CD4-positive, alpha-beta T cell treated with Interleukin-15 for 1 hour (primary cell): ENCODE measurements around the gene SRP14.
A peak's percentile ranks its signal among the peaks of the same experiment; 100 is the strongest.
"Not testable (repeated sequence)": the region's sequence is repeated elsewhere in the genome, so short reads cannot be mapped to it uniquely, and the experiment has no call there.

ENCODE experiments used
- DNase-seq: peaks from one replicate; pipeline ENCODE4 v3.0.0-alpha.2; 2020

Gene SRP14

GRCh38 chr15:40048926-40049475 lies 10.0 kb upstream of the SRP14 start:
- no peak for DNase-seq

GRCh38 chr15:40048211-40048792 lies 9.3 kb upstream of the SRP14 start:
- DNase-seq, result peak; percentile 49

- peak; percentile 81 for DNase-seq
Observed at GRCh38 chr15:40047415-40048210, 8.6 kb upstream of the SRP14 start.

DNA sequence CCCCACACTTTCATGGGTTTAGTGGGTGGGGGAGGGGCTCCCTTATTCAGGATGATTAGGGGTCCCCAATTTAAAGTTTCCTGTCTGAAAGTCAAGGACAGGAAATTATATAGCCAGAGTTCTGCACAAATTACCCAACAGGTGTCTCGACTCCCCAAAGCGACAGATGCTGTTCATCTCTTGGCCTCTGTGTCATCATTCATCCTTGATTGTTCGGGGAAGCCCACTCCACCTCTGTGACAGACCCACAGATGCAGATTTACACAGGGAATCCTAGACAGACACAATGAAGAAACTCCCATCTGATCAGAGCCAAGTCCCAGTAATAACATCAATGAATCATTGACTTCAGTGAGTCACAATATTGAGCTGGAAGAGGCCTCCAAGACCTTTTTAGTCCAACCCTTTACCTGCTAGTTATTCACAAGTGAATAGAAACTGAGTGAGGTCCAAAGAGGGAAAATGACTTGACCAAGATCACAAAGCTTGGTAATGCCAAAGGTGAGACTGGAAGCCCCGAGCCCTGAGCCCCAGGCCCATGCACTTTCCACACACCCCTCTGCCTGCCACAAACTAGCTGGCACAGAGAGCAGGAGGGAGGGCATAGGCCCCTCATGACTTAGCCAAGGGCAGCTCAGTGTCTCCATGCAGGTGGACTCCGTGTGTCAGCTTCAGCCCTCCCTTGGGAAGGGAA lies 7.9 kb upstream of the SRP14 start:
- DNase-seq, result no peak

- DNase-seq, result no peak
Observed at GRCh38 chr15:40045572-40046217, 6.7 kb upstream of the SRP14 start.

DNA sequence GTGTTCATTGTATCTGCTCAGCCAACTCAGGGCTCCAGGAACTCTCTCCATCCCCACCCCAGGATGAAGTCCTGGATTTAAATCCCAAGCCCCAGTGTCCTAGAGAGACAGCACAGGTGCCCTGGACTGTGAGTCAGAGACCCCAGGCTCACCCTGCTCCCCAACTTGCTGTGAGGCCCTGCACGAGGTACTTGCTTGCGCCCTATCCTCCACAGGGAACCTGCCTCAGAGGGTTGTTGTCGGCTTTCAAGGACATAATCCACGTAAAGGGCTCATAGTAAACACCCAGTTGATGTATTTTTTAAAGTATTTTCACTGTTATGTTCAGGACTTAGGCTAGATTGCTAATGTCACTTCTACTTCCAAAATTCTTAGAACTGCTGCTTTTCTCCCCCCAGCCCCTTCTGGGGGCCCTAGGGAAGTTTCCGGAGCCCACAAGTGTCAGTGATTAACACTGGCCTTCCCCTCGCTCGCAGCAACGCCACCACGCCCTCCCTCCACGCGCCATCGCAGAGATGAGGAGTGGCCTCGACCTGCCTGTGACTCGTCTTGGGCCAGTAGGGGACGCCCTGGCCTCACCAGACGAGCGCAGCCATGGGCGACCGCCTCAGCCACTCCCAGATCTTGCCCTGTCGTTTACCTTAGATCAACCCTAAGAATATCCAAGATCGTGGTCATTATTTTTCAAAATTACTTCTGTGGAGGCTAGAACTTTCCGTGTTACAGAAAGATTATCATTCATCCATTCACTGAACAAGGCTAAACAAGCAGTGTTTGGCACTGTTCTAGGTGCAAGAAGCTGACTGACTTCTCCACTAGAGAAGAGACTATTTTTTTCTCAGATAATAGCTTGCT lies 6.0 kb upstream of the SRP14 start:
- peak; percentile 89 for DNase-seq

GRCh38 chr15:40043927-40044716 lies 5.1 kb upstream of the SRP14 start:
- no peak for DNase-seq

DNA sequence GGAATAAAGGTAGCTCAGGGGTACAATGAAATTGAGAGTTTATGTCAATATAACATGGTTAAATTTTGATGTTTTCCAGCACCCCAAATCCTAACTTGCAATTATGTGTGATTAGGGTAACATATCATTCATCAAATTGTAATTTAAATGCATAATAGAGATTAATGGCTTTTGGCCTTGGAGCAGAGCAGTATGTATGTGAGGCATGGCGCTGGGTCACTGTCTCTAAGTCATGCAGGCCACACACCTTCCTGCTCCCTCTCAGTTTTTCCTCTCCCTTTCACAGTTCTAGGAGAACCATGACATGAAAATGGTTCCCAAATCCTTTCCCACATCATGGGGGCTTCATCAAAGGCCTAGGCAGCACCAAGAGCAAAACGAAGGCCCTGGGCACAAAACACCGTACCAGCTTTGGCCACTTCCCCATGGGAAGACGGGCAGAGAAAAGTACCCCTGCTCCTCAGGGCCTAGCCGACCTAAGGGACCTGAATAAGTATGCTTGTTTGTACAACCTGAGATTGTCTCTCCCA lies 3.9 kb upstream of the SRP14 start:
- no peak for DNase-seq

GRCh38 chr15:40040770-40041169 lies 1.8 kb upstream of the SRP14 start:
- DNase-seq, result no peak

DNA sequence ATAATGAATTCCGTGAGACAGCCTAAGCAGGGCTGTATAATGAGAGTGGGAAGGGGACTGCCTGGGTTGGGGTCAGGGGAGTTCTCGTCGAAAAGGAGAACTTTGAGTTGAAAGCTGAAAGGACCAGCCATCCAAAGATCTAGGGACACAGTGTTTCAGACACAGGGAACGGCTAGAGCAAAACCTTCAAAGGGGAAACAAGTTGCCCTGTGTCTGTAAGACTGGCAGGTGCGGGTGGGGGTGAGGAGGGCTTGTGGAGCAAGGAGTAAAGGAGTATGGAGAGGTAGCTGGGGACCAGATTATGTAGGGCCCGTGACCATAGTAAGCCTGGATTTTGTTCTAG lies 1.3 kb upstream of the SRP14 start:
- no peak for DNase-seq

- no peak for DNase-seq
Observed at GRCh38 chr15:40038275-40038637, 725 bp downstream of the SRP14 start.

- no peak for DNase-seq
Observed at GRCh38 chr15:40037721-40038120, 1.3 kb downstream of the SRP14 start.

DNA sequence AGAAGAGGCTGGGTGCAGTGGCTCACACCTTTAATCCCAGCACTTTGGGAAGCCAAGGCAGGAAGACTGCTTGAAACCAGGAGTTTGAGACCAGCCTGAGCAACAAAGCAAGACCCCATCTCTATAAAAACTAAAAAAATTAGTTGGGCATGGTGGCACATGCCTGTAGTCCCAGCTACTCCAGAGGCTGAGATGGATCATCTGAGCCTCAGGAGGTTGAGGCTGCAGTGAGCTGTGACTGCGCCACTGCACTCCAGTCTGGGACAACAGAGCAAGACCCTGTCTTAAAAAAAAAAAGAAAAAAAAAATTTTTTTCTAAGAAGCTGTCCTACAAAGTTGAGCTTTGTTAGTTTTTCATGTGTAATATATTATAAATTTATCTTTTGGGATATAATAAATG lies 3.8 kb downstream of the SRP14 start:
- not testable (repeated sequence) for DNase-seq

- DNase-seq, result no peak
Observed at GRCh38 chr15:40034186-40034946, 4.6 kb downstream of the SRP14 start.

DNA sequence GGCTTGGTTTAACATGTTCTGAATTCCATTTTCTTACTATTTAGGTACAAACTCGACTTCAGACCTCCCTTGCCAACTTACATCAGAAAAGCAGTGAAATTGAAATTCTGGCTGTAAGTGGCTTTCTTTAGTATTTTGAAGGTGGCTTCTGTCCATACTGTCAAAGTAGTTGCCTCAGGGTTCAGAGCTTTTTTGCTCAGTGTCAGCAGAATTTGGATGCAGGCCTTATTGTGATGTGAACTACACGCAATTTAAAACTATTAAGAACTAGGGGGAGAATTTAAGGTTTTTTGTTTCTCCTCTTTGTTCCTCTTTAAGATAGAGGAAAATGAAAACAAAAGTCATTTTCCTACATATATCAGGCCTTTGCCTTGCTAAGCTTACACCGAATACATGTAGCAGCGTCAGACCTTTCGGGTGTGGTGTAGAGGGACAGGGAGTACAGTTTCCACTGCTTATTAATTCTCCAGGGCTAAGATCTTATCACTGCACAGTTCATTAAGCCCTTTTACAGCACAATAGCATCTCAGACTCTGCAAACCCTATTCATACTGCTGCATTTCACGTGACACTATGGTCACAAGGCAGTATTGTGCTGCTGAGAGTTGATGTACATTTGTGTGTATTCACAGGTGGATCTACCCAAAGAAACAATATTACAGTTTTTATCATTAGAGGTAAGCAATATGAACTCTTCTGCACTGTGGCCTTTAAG lies 6.7 kb downstream of the SRP14 start:
- DNase-seq, result no peak

DNA sequence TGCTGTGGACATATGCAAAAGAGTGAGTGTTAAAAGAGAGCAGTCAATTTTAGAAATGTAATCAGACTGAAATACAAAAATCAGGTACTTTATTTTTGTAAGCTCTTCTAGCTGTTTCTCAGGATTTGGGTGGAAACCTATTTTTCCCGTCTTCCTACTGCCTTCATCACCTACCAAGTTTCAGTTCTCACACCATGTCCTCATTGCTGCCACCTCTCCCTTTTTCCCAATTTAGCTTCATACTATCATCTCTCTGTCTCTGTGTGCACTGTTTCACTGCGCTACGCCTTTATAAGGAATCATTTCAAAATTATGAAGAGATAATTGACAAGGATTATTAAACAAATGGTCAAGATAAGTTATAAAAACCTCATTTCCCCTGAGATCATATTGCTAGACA lies 7.7 kb downstream of the SRP14 start:
- DNase-seq, result no peak

DNA sequence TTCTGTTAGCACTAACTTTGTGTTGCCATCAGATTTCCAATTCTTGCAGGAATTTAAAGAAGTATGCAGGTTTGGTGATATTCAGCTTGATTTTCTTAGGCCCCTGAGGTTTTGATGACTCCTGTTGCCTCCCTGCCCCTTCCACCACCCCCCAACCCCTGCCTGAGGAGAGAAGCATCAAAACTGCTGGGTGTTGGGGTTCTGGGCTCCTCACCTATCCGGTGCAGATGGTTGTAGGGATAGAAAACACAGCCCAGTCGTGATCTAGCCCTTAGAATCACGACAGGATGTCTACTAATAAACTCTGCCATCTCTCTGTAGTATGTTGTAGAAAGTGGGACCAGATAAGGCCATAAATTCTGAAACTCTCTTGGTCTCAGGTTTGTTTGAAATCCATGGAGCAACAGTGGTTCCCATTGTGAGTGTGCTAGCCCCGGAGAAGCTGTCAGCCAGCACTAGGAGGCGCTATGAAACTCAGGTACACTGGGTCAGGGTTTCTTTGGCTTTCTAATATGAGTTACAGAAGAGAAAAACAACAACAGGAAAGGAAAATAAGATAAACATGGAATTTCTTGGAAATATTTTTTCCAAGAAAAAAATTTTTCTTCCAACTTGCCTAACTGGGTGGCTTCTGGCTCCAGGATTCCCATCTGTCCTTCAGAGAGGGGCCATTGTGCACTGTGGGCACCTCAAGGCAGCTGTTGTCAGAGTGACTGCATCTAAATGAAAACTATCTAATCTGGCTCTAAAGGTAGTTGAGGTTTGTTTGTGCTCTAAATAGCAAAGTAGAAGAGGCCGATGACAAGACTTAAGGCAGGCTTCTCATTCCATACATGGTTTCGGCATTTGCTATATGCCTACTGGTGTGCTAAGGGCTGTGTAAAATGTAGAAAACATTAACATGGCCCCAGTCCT lies 8.7 kb downstream of the SRP14 start:
- DNase-seq, result no peak

DNA sequence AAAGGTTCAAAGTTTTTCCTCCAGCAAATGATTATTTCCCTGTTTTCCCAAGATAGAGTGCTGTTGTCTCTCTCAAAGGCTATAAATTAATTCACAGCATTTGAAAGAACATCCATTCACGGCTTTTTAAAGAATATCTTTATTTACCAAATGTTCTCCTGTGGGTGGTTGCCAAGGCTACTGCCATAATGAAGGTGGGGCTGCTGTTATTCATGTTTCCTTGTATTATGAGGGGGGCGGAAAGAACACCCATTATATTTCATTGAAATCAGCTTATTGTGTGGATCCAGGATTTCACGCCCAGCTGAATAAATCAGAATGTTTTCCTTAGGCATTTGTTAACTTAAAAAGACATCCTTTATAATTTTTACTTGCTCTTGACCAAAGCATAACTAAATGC lies 10.1 kb downstream of the SRP14 start:
- no peak for DNase-seq

GRCh38 chr15:40028193-40028592 lies 10.8 kb downstream of the SRP14 start:
- DNase-seq, result no peak
